Measurements from ENCODE around the gene GPR12. TPM values are rescaled to one million over a fixed set of nuclear protein-coding genes. Genes with fewer than 3 reads are reported as not detected.

Gene GPR12
- total and polyA plus RNA-seq, 4 donors = 0.15 TPM; not detected in 3

Other genes starting within 250 kb of the GPR12 start
- gene WASF3, start 203.1 kb downstream of the GPR12 start, total RNA-seq = 10 to 100 TPM; 24.9 to 27.1 TPM
- gene WASF3, start 203.1 kb downstream of the GPR12 start, polyA plus RNA-seq = 10 to 100 TPM in 1 of 2 donors, 1 to 10 TPM in 1; 5.4 to 10.3 TPM